ENCODE measurements around the gene ITGB1BP1. TPM values are rescaled to one million over a fixed set of nuclear protein-coding genes. Genes with fewer than 3 reads are reported as not detected.

Gene ITGB1BP1
- polyA plus RNA-seq, 1 of the 3 experiments (the other 2 are of a cell fraction): 56.6 TPM

DNA sequence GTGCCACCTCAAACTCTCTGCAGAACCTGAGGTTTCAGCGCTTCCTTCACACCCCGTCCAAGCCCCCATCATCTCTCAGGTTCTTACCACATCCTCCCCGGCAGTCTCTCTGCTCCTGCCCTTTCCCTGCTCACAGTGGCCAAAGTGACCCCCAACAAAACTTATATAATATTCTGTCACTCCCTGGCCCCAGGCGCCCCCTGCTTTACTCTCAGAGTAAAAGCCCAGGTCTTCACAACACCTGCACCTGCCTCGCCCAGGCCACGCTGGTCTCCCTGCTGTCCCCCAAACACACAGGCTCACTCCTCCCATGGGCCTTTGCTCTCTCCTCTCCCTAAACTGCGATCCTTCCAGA, 6.4 kb downstream of the ITGB1BP1 start:
- POLR2A ChIA-PET: no interaction called here
- H3K9ac ChIP-seq: no peak overlapping the region

DNA sequence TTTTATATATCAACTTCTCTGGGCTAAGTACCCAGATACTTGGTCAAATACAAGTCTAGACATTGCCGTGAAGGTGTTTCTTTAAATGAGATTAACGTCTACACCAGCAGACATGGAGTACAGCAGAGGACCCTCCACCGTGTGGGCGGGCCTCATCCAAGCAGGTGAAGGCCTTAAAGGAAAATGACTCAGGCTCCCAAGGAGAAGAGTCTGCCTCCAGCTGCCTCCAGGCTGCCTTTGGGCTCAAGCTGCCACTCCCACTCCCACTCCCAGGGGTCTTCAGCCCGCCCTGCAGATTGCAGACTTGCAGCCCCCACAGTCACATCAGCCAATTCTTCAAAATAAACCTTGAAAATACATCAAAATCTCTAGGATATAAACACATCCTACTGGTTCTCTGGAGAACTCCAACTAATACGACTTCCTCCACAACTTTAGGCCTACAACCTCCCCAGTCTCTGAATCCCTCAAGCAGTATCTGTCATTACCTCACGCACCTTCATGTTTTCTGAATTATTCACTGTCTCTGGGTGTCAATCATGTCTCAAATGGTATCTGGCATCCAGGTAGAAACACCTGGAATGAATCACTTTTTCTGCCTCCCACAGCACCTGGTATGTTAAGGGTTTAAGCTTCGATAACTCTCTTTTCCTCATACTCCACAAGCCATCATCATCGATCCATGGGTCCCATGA, 6.9 kb downstream of the ITGB1BP1 start:
- H3K9me3 ChIP-seq: no peaks in the 10 kb centered on the region
- peaks cover 5 to 7% of the 10 kb centered on the region in 2 experiments; a peak in 2 of 4 replicates for H3K4me1 ChIP-seq (ENCODE audit: control insufficient read depth in 1 of 2, insufficient read depth in 2 of 2, low read depth in 1 of 2, low read length in 1 of 2)
- no peak overlapping the region for H2AFZ ChIP-seq (ENCODE audit: low read depth)
- H3K9ac ChIP-seq: no peak overlapping the region
- peaks cover 91% of the 10 kb centered on the region for H3K79me2 ChIP-seq (ENCODE audit: insufficient read depth)
- no peaks in the 10 kb centered on the region for H3K9me2 ChIP-seq
- H3K27me3 ChIP-seq (ENCODE audit: insufficient read depth): no peaks in the 10 kb centered on the region
- no peak for DNase-seq
- peaks cover 21% of the 10 kb centered on the region for H4K20me1 ChIP-seq (ENCODE audit: insufficient read depth)
- H3K36me3 ChIP-seq (replicated peaks in 1 of 2; ENCODE audit: control insufficient read depth in 1 of 2, insufficient read depth in 2 of 2, low read length in 1 of 2): peaks cover 28 to 43% of the 10 kb centered on the region in 2 experiments
- peaks cover 2% of the 10 kb centered on the region for H3F3A ChIP-seq (replicated peaks; ENCODE audit: insufficient read depth)
- no peak overlapping the region for H3K4me2 ChIP-seq
- H3K27ac ChIP-seq (ENCODE audit: low read depth in 2 of 2, low read length in 1 of 2): no peak overlapping the region
- H3K4me3 ChIP-seq (ENCODE audit: low read depth in 2 of 2, low read length in 1 of 2): no peak overlapping the region
- ChIA-PET CTCF (no interaction called here), POLR2A (no interaction called here)
- 95% methylated on average over 9 of the region's 9 CpGs for WGBS (ENCODE audit: low lambda C conversion rate)
- no peak for TF ChIP-seq JUND (IDR thresholded peaks at IDR 0.05)
- no peak for TF ChIP-seq SMC3 (IDR thresholded peaks at IDR 0.05; ENCODE audit: low read depth, low read length)
- TF ChIP-seq, protein P1, sequence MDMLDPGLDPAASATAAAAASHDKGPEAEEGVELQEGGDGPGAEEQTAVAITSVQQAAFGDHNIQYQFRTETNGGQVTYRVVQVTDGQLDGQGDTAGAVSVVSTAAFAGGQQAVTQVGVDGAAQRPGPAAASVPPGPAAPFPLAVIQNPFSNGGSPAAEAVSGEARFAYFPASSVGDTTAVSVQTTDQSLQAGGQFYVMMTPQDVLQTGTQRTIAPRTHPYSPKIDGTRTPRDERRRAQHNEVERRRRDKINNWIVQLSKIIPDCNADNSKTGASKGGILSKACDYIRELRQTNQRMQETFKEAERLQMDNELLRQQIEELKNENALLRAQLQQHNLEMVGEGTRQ (IDR thresholded peaks at IDR 0.05; ENCODE audit: borderline replicate concordance, low read depth, low read length): no peak
- no peak for TF ChIP-seq CHD2 (IDR thresholded peaks at IDR 0.05; ENCODE audit: low read length, partially characterized antibody)
- no peak for TF ChIP-seq POLR2AphosphoS5 (IDR thresholded peaks at IDR 0.05; ENCODE audit: low read depth, low read length)
- no peak for TF ChIP-seq MEF2A (IDR thresholded peaks at IDR 0.05; ENCODE audit: borderline replicate concordance, low read depth)
- TF ChIP-seq, protein P2, sequence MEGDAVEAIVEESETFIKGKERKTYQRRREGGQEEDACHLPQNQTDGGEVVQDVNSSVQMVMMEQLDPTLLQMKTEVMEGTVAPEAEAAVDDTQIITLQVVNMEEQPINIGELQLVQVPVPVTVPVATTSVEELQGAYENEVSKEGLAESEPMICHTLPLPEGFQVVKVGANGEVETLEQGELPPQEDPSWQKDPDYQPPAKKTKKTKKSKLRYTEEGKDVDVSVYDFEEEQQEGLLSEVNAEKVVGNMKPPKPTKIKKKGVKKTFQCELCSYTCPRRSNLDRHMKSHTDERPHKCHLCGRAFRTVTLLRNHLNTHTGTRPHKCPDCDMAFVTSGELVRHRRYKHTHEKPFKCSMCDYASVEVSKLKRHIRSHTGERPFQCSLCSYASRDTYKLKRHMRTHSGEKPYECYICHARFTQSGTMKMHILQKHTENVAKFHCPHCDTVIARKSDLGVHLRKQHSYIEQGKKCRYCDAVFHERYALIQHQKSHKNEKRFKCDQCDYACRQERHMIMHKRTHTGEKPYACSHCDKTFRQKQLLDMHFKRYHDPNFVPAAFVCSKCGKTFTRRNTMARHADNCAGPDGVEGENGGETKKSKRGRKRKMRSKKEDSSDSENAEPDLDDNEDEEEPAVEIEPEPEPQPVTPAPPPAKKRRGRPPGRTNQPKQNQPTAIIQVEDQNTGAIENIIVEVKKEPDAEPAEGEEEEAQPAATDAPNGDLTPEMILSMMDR (IDR thresholded peaks at IDR 0.05): no peak
- TF ChIP-seq EP300 (IDR thresholded peaks at IDR 0.05; ENCODE audit: borderline replicate concordance in 1 of 2, low read depth in 1 of 2, low read length in 1 of 2): no peak
- no peak for TF ChIP-seq NRF1 (IDR thresholded peaks at IDR 0.05; ENCODE audit: low read depth, low read length)
- TF ChIP-seq NFIC (IDR thresholded peaks at IDR 0.05; ENCODE audit: borderline replicate concordance): no peak
- no peak for TF ChIP-seq SIN3A (IDR thresholded peaks at IDR 0.05; ENCODE audit: borderline replicate concordance, low read depth, low read length)

More for the DNA sequence above, 6.4 kb downstream of the ITGB1BP1 start:
- Histone ChIP-seq H3K27ac (ENCODE audit: low read depth in 2 of 2, low read length in 1 of 2) (no peak overlapping the region), H2AFZ (ENCODE audit: low read depth) (no peak overlapping the region), H3K9me2 (no peaks in the 10 kb centered on the region), H3K27me3 (ENCODE audit: insufficient read depth) (no peaks in the 10 kb centered on the region), H3F3A (replicated peaks; ENCODE audit: insufficient read depth) (peaks cover 2% of the 10 kb centered on the region), H3K79me2 (ENCODE audit: insufficient read depth) (peaks cover 94% of the 10 kb centered on the region), H3K4me3 (ENCODE audit: low read depth in 2 of 2, low read length in 1 of 2) (no peak overlapping the region), H3K36me3 (replicated peaks in 1 of 2; ENCODE audit: control insufficient read depth in 1 of 2, insufficient read depth in 2 of 2, low read length in 1 of 2) (peaks cover 28 to 38% of the 10 kb centered on the region in 2 experiments), H3K4me1 (ENCODE audit: control insufficient read depth in 1 of 2, insufficient read depth in 2 of 2, low read depth in 1 of 2, low read length in 1 of 2) (peaks cover 10% of the 10 kb centered on the region in 2 experiments; a peak in 3 of 4 replicates), H3K4me2 (no peak overlapping the region), H3K9me3 (no peaks in the 10 kb centered on the region), H4K20me1 (ENCODE audit: insufficient read depth) (peaks cover 21% of the 10 kb centered on the region)
- CTCF ChIA-PET: no interaction called here
- TF ChIP-seq MXI1 (IDR thresholded peaks at IDR 0.05; ENCODE audit: low read depth, low read length) (no peak), SIN3A (IDR thresholded peaks at IDR 0.05; ENCODE audit: borderline replicate concordance, low read depth, low read length) (no peak), TAF1 (IDR thresholded peaks at IDR 0.05; ENCODE audit: borderline replicate concordance, low read depth, low read length) (no peak), FOXM1 (IDR thresholded peaks at IDR 0.05; ENCODE audit: low read depth) (no peak), CHD2 (IDR thresholded peaks at IDR 0.05; ENCODE audit: low read length, partially characterized antibody) (no peak), TCF12 (IDR thresholded peaks at IDR 0.05) (no peak), MEF2A (IDR thresholded peaks at IDR 0.05; ENCODE audit: borderline replicate concordance, low read depth) (no peak), TEAD4 (IDR thresholded peaks at IDR 0.05; ENCODE audit: borderline replicate concordance, insufficient read depth) (no peak), FOXJ3 (CRISPR knock-in tag; IDR thresholded peaks at IDR 0.05) (no peak), EP300 (IDR thresholded peaks at IDR 0.05; ENCODE audit: borderline replicate concordance in 1 of 2, low read depth in 1 of 2, low read length in 1 of 2) (no peak)
- TF ChIP-seq, protein P3, sequence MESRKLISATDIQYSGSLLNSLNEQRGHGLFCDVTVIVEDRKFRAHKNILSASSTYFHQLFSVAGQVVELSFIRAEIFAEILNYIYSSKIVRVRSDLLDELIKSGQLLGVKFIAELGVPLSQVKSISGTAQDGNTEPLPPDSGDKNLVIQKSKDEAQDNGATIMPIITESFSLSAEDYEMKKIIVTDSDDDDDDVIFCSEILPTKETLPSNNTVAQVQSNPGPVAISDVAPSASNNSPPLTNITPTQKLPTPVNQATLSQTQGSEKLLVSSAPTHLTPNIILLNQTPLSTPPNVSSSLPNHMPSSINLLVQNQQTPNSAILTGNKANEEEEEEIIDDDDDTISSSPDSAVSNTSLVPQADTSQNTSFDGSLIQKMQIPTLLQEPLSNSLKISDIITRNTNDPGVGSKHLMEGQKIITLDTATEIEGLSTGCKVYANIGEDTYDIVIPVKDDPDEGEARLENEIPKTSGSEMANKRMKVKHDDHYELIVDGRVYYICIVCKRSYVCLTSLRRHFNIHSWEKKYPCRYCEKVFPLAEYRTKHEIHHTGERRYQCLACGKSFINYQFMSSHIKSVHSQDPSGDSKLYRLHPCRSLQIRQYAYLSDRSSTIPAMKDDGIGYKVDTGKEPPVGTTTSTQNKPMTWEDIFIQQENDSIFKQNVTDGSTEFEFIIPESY (IDR thresholded peaks at IDR 0.05; ENCODE audit: borderline replicate concordance, low read depth): no peak
- TF ChIP-seq, protein P4, sequence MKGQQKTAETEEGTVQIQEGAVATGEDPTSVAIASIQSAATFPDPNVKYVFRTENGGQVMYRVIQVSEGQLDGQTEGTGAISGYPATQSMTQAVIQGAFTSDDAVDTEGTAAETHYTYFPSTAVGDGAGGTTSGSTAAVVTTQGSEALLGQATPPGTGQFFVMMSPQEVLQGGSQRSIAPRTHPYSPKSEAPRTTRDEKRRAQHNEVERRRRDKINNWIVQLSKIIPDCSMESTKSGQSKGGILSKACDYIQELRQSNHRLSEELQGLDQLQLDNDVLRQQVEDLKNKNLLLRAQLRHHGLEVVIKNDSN (IDR thresholded peaks at IDR 0.05; ENCODE audit: borderline replicate concordance, low read depth): no peak
- TF ChIP-seq, protein P5, sequence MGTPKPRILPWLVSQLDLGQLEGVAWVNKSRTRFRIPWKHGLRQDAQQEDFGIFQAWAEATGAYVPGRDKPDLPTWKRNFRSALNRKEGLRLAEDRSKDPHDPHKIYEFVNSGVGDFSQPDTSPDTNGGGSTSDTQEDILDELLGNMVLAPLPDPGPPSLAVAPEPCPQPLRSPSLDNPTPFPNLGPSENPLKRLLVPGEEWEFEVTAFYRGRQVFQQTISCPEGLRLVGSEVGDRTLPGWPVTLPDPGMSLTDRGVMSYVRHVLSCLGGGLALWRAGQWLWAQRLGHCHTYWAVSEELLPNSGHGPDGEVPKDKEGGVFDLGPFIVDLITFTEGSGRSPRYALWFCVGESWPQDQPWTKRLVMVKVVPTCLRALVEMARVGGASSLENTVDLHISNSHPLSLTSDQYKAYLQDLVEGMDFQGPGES (IDR thresholded peaks at IDR 0.05; ENCODE audit: low read depth, low read length): no peak
- WGBS (ENCODE audit: low lambda C conversion rate): 98% methylated on average over 7 of the region's 7 CpGs
- no peak for DNase-seq

Data from SK-N-SH (cell line).